GM12878 (cell line): Measurements from ENCODE around the gene MYBBP1A. TPM values are rescaled to one million over a fixed set of nuclear protein-coding genes. Genes with fewer than 3 reads are reported as not detected.

Experiments
- ATAC-seq: fragments of 200-7000 bp; cut with Tn5 transposase; 3 replicates; pipeline ENCODE4 v1.9.1; 2020; ENCODE audit warnings: mild to moderate bottlenecking, moderate library complexity
- BruUV-seq: library from RNA; stranded (reverse); fragments of 400-500 nt; replicated peaks from 2 replicates; lab custom pipeline; 2021; lab: Mats Ljungman, UMichigan
- CTCF ChIA-PET: fragments of 300-600 bp; sonication (Branson Sonifier 250); formaldehyde crosslinking; extraction: SDS; loops from one replicate; lab custom pipeline; 2021; ENCODE audit warnings: inconsistent platforms; lab: Yijun Ruan, JAX
- POLR2A ChIA-PET: fragments of 350-600 bp; formaldehyde crosslinking; extraction: SDS; loops from one replicate; lab custom pipeline; 2021; ENCODE audit warnings: inconsistent platforms; lab: Charles Lee
- RAD21 ChIA-PET: fragments of 300-600 bp; sonication (Branson Sonifier 250); formaldehyde crosslinking; loops from one replicate; lab custom pipeline; 2023; ENCODE audit warnings: antibody characterized with exemption; ENCODE audit not compliant: unreplicated experiment; lab: Charles Lee
- SMC1A ChIA-PET: fragments of 300-600 bp; sonication (Branson Sonifier 250); formaldehyde crosslinking; loops from one replicate; lab custom pipeline; 2023; ENCODE audit not compliant: unreplicated experiment, uncharacterized antibody; lab: Charles Lee
- DNase-seq: peaks from one replicate; pipeline ENCODE4 v3.0.0-alpha.2; 2011; ENCODE audit warnings: low read depth, low spot score
- FAIRE-seq: peaks from 3 replicates; lab custom pipeline; 2011; peaks lifted over from hg19 to GRCh38; lab: Jason Lieb, UNC
- H2AFZ ChIP-seq: 2 replicates; pipeline ENCODE4 v1.6.0; 2011; ENCODE audit warnings: low read depth, low read length, control low read depth; ENCODE audit not compliant: control insufficient read depth
- H3K27ac ChIP-seq: 2 replicates; pipeline ENCODE4 v1.5.1; 2011; ENCODE audit warnings: control low read depth; ENCODE audit not compliant: control insufficient read depth, insufficient read depth
- H3K27me3 ChIP-seq, 2 experiments: replicated peaks in 1 of 2; 2 replicates each; pipeline versions ENCODE4 v1.6.0 to v1.6.1; 2011; ENCODE audit warnings: low read length in 1 of 2; ENCODE audit not compliant: control insufficient read depth in 2 of 2, insufficient read depth in 2 of 2
- H3K36me3 ChIP-seq, 2 experiments: 2 replicates each; pipeline ENCODE4 v1.5.1; 2011; ENCODE audit warnings: low read length in 1 of 2; ENCODE audit not compliant: control insufficient read depth in 2 of 2, insufficient read depth in 2 of 2
- H3K4me1 ChIP-seq: 2 replicates; pipeline ENCODE4 v1.6.1; 2011; ENCODE audit warnings: mild to moderate bottlenecking, low read length, moderate library complexity, mixed read lengths; ENCODE audit not compliant: control insufficient read depth, insufficient read depth
- H3K4me2 ChIP-seq: 2 replicates; pipeline ENCODE4 v1.6.0; 2011; ENCODE audit warnings: control low read depth; ENCODE audit not compliant: control insufficient read depth, insufficient read depth
- H3K4me3 ChIP-seq: fragments of 200-600 bp; sonication (generic); 2 replicates; pipeline ENCODE4 v1.5.1; 2016
- H3K79me2 ChIP-seq: 2 replicates; pipeline ENCODE4 v1.6.0; 2011; ENCODE audit warnings: low read length; ENCODE audit not compliant: control insufficient read depth, insufficient read depth
- H3K9ac ChIP-seq: 2 replicates; pipeline ENCODE4 v1.8.0; 2011; ENCODE audit warnings: low read length, control low read depth, mixed read lengths; ENCODE audit not compliant: control insufficient read depth, insufficient read depth
- H3K9me3 ChIP-seq: replicated peaks from 3 replicates; pipeline ENCODE4 v1.5.1; 2011; ENCODE audit warnings: mild to moderate bottlenecking, low read length; ENCODE audit not compliant: control insufficient read depth, insufficient read depth
- H4K20me1 ChIP-seq: 2 replicates; pipeline ENCODE4 v1.6.0; 2011; ENCODE audit not compliant: control insufficient read depth, insufficient read depth
- ASH2L ChIP-seq: fragments of 300-600, 200-600 bp; sonication (generic); IDR thresholded peaks from 2 replicates; pipeline ENCODE4 v1.6.1; 2017; ENCODE audit warnings: low read depth, mild to moderate bottlenecking, borderline replicate concordance
- CBX5 ChIP-seq: sonication (generic); IDR thresholded peaks from 2 replicates; pipeline ENCODE4 v1.6.1; 2016; ENCODE audit warnings: low read depth, moderate library complexity, mild to moderate bottlenecking, inconsistent platforms
- HDAC6 ChIP-seq: fragments of 200-600 bp; sonication (generic); IDR thresholded peaks from one replicate; pipeline ENCODE4 v1.8.0; 2017; ENCODE audit warnings: antibody characterized with exemption; ENCODE audit not compliant: unreplicated experiment
- PML ChIP-seq: IDR thresholded peaks from 2 replicates; pipeline ENCODE4 v1.6.1; 2012; ENCODE audit warnings: low read length, inconsistent platforms
- SMAD5 ChIP-seq: IDR thresholded peaks from 2 replicates; pipeline ENCODE4 v1.6.1; 2016; ENCODE audit warnings: antibody characterized with exemption, low read depth
- SREBF2 ChIP-seq: IDR thresholded peaks from 2 replicates; pipeline ENCODE4 v1.6.1; 2012; ENCODE audit warnings: mild to moderate bottlenecking, low read length
- TBL1XR1 ChIP-seq: IDR thresholded peaks from 2 replicates; pipeline ENCODE4 v1.6.1; 2012; ENCODE audit warnings: low read depth, low read length, improper control_type of control experiment
- ZNF384 ChIP-seq: IDR thresholded peaks from 2 replicates; pipeline ENCODE4 v1.6.1; 2012; ENCODE audit warnings: low read depth, mild to moderate bottlenecking, low read length, improper control_type of control experiment, borderline replicate concordance
- WGBS: methylation state at CpG from one replicate; pipeline ENCODE4 v1.1.6; 2016; ENCODE audit warnings: low lambda C conversion rate; ENCODE audit not compliant: insufficient replicate concordance, insufficient coverage; ENCODE audit errors: missing lambda C conversion rate; 5-methylcytosine and 5-hydroxymethylcytosine counted together
- in situ Hi-C: fragments of 300-500 bp; cut with MboI; formaldehyde crosslinking; loops from 9 replicates; pipeline ENCODE4 v1.14.3; 2018; ENCODE audit warnings: mixed read lengths
- intact Hi-C: fragments of 100-400 bp; cut with micrococcal nuclease; formaldehyde crosslinking; loops from one replicate; pipeline ENCODE4 v1.14.2; 2022; ENCODE audit not compliant: unreplicated experiment
- polyA plus RNA-seq, 11 experiments: library from polyadenylated mRNA; depleted of rRNA in 4 of 11; unstranded in 6 of 11; stranded (reverse) in 5 of 11; fragments of >200 nt; fragmentation: Nextera tagmentation in 4 of 11; fragmentation: Illumina TruSeq in 1 of 11; extraction: Ambion mirVana in 4 of 11; extraction: Trizol in 1 of 11; gene quantifications; 1 replicate in 1 of 11; 2 replicates in 10 of 11; pipeline versions ENCODE4 v1.2.1 to v1.2.3, GENCODE V29; 2011 to 2016; ENCODE audit warnings: inconsistent platforms in 2 of 11, missing spikeins in 2 of 11, low read depth in 1 of 11
- total RNA-seq, 4 experiments: library from RNA; depleted of rRNA in 3 of 4; stranded (reverse); fragments of >200 nt in 3 of 4; fragmentation: Illumina TruSeq in 1 of 4; extraction: Trizol in 1 of 4; gene quantifications; 2 replicates each; pipeline versions ENCODE4 v1.2.1 to v1.2.3, GENCODE V29; 2013 to 2021
- TF ChIP-seq, protein P1 (sequence below): IDR thresholded peaks from 2 replicates; pipeline ENCODE4 v1.6.1; 2012; ENCODE audit warnings: low read depth, low read length, improper control_type of control experiment

Gene MYBBP1A
- total and polyA plus RNA-seq, 10 of the 15 experiments (the other 5 are each of a cell fraction or from before 2014, with no cell fraction given): 2.5 to 121 (median 71.6) TPM

DNA sequence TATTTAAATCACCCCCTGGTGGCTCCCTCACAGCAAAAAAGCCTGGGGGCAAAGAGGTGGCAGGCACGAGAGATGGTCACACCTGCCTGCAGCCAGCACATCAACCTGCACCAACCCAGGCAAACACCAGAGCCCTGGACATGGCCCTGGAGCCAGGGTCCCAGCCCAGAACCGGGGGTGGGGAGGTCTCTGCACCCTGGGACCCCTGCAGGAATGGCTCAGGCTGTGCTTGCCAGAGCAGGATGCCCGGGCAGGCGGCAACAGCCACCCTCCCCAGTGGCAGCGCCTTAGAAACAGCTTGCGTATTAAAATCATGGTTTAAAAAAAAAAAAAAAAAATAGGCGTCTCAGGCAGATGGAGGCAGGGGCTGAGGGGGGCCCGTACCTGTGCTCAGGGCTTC lies 16.2 kb downstream of the MYBBP1A start:
- no TSS peak for BruUV-seq
- FAIRE-seq: no peak

More for the DNA sequence above, 16.2 kb downstream of the MYBBP1A start:
- Histone ChIP-seq H3K79me2 (no peaks in the 10 kb centered on the region), H3K4me3 (no peak overlapping the region), H4K20me1 (no peaks in the 10 kb centered on the region), H2AFZ (no peak overlapping the region), H3K27me3 (no peaks in the 10 kb centered on the region), H3K36me3 (peaks cover 0 to 37% of the 10 kb centered on the region in 2 experiments; a peak in 3 of 4 replicates), H3K9ac (no peak overlapping the region), H3K4me2 (no peak overlapping the region), H3K27ac (no peak overlapping the region), H3K9me3 (no peaks in the 10 kb centered on the region), H3K4me1 (no peaks in the 10 kb centered on the region)
- CTCF ChIA-PET: no interaction called here
- intact Hi-C loops (no loop called here), in situ Hi-C loops (no loop called here)
- SMC1A ChIA-PET: no interaction called here
- POLR2A ChIA-PET: interaction anchor here (0.6 kb wide), 1 partner anchor 163 kb away, joined by 3 read pairs; no protein-coding TSS in a partner anchor
- TF ChIP-seq ZNF384 (no peak), HDAC6 (no peak), SMAD5 (no peak), SREBF2 (no peak), TBL1XR1 (no peak), PML (no peak), CBX5 (no peak), ASH2L (no peak)
- TF ChIP-seq, protein P1, sequence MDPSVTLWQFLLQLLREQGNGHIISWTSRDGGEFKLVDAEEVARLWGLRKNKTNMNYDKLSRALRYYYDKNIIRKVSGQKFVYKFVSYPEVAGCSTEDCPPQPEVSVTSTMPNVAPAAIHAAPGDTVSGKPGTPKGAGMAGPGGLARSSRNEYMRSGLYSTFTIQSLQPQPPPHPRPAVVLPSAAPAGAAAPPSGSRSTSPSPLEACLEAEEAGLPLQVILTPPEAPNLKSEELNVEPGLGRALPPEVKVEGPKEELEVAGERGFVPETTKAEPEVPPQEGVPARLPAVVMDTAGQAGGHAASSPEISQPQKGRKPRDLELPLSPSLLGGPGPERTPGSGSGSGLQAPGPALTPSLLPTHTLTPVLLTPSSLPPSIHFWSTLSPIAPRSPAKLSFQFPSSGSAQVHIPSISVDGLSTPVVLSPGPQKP: no peak
- WGBS: 84% methylated on average over 7 of the region's 8 CpGs
- DNase-seq: no peak
- no peak for ATAC-seq
- RAD21 ChIA-PET: interaction anchor here (1.1 kb wide), 1 partner anchor 117 kb away, joined by 4 read pairs; no protein-coding TSS in a partner anchor
